ENCODE results near the gene FDX2.
"Not testable (repeated sequence)": the region's sequence is repeated elsewhere in the genome, so short reads cannot be mapped to it uniquely, and the experiment has no call there.

The FDX2 gene

DNA sequence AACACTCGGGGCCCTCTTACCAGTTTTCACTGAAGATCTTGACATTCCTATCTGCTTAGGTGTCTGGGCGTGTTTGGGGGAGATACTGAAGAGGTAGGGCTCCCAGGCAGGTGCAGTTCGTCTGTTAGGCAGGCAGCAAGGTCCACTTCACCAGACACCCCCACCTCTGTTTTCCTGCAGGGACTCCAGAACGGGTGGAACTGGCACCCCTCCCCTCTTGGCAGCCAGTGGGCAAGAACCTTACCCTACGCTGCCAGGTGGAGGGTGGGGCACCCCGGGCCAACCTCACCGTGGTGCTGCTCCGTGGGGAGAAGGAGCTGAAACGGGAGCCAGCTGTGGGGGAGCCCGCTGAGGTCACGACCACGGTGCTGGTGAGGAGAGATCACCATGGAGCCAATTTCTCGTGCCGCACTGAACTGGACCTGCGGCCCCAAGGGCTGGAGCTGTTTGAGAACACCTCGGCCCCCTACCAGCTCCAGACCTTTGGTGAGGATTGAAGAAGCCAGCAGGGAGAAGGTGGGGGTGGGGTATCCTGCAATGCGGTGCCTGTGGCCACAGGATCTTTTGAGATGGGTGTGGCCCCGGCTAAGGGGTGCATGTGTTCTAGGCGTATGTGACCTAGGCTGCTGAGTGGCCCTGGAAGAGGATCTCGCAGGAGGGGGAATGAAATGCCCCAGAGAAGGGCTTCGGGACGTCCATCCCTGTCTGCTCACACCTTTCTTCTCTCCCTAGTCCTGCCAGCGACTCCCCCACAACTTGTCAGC lies 32.3 kb downstream of the FDX2 start:
- no peak for DNase-seq

DNA sequence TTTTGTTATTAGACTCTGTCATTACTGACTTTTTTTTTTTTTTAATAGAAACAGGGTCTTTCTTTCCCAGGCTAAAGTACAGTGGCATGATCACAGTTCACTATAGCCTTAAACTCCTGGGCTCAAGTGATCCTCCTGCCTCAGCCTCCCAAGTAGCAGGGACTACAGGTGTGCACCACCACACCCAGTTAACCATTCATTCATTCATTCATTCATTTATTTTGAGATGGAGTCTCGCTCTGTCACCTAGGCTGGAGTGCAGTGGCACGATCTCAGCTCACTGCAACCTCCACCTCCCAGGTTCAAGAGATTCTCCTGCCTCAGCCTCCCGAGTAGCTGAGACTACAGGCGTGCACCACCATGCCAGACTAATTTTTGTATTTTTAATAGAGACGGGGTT lies 33.8 kb downstream of the FDX2 start:
- not testable (repeated sequence) for DNase-seq

DNA sequence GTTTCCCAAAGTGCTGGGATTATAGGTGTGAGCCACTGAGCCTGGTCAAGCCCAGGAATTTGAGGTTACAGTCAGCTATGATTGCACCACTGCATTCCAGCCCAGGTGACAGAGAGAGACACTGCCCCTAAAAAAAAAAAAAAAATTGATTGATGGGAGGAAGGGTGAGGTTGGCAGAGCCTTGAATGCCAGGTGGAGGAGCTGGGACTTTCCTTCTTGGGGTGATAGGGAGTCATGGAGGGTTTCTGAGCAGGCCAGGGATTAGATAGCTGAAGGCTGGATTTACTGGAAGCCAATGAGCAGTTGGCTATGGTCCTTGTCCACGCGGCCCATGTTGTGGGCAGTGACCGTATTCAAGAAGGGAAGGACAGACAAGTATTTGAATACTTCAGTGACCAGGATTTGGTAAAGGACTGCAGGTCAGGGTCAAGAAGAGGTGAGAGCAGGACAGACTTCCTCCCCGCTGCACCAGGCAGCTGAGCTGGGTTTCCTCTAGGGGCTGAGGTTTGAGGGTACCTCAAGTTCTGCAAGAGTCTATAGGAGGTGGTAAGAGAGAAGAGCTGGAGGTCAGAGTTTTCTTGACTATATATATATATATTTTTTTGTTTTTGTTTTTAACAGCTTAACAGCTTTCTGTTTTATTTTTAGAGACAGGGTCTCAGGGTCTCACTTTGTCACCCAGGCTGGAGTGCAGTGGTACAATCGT lies 35.9 kb downstream of the FDX2 start:
- no peak for DNase-seq

DNA sequence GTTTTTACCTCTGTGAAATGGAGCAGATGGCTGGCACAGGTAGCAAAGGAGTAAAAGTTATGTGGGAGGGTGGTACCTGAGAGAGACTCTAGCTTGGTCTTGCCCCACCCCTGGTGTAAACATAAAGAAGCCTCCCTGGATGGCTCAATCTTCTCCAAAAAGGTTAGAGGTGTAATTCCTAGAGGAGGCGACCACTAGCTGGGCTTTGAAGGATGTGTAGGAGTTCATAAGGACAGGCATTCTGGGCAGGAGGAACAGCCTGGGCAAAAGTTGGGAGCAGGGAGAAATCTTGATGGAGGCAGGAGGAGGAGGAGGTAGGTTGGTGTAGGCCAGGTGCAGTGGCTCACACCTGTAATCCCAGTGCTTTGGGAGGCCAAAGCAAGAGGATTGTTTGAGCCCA lies 36.9 kb downstream of the FDX2 start:
- DNase-seq, result no peak

DNA sequence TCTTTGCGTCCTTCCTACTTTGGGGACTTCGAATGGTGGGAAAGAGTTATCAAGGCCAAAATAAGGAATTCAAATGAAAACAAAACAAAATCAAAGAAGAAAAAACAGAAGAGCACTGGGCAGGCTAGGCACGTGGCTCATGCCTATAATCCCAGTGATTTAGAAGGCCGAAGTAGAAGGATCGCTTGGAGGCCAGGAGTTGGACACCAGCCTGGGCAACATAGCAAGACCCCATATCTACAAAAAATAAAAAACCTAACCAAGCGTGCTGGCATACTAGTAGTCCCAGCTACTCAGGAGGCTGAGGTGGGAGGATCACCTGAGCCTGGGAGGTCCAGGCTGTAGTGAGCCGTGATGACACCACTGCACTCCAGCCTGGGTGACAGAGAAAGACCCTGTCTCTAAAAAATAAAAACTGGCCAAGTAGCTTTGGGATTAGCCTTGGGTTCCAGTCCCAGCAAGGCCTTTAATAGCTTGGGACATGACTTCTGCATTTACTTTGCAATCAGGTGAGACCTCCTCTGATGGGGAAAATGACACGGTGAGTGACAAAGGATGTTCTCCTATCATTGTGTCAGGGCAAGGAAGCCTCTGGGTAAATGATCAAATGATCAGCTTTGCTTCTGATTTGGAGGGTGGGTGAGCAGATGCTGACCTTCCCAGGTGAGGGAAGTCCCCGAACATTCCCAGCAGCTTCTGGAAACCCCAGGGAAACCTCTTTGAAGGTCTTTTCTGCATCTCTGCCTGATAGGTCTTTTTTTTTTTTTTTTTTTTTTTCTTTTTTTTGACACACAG lies 37.8 kb downstream of the FDX2 start:
- DNase-seq, result no peak

DNA sequence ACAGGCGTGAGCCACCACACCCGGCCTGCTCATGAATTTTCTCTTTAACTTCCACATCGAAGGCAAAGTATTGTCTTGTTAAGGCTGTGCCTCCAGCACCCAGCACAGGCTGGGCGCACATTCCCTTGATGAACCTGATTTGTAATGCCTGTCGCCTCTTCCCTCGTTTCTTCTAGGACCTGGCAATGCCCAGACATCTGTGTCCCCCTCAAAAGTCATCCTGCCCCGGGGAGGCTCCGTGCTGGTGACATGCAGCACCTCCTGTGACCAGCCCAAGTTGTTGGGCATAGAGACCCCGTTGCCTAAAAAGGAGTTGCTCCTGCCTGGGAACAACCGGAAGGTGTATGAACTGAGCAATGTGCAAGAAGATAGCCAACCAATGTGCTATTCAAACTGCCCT lies 41.2 kb downstream of the FDX2 start:
- DNase-seq, result no peak

DNA sequence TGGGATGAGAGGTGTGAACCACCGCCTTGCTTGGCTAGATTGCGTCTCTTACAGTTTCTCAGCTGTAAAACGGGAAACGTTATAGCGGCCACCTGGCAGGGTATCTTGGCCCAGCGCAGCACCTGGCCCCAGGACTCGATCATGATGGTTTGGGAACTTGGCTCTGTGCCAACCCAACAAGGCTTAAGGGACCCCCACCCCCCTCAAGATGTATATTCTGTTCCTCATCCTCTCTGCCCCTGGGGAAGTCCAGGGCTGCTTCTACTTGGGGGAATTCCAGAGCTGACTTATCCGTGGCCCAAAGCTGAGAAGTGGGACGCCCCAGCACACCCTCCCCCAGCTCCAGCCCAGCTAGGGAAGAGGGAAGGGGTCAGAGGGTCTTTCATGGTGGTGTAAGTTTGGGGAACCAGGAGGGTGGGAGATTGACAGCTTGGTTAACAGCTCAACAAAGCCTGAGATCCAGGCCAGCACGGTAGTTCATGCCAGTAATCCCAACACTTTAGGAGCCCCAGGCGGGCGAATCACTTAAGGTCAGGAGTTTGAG lies 44.2 kb downstream of the FDX2 start:
- no peak for DNase-seq

DNA sequence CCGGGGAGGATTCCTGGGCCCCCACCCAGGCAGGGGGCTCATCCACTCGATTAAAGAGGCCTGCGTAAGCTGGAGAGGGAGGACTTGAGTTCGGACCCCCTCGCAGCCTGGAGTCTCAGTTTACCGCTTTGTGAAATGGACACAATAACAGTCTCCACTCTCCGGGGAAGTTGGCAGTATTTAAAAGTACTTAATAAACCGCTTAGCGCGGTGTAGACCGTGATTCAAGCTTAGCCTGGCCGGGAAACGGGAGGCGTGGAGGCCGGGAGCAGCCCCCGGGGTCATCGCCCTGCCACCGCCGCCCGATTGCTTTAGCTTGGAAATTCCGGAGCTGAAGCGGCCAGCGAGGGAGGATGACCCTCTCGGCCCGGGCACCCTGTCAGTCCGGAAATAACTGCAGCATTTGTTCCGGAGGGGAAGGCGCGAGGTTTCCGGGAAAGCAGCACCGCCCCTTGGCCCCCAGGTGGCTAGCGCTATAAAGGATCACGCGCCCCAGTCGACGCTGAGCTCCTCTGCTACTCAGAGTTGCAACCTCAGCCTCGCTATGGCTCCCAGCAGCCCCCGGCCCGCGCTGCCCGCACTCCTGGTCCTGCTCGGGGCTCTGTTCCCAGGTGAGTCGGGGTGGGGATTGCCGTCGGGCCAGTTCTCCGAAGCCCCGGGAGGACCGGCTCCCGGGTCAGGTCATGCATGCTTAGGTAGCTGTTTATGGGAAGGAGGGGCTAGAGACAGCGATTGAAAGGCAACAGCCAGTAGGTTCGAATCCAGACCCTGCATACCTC lies 45.0 kb downstream of the FDX2 start, which contains the start of gene ICAM1:
ICAM1 (plus strand) TSS at position 505 of the 779 bp plus-strand sequence; CDS start at position 545, 40 bp downstream.
- DNase-seq, result peak; percentile 61

DNA sequence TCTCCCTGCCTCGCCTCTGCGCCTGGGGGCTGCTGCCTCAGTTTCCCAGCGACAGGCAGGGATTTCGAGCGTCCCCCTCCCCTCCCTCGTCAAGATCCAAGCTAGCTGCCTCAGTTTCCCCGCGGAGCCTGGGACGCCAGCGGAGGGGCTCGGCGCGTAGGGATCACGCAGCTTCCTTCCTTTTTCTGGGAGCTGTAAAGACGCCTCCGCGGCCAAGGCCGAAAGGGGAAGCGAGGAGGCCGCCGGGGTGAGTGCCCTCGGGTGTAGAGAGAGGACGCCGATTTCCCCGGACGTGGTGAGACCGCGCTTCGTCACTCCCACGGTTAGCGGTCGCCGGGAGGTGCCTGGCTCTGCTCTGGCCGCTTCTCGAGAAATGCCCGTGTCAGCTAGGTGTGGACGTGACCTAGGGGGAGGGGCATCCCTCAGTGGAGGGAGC lies 45.6 kb downstream of the FDX2 start:
- peak; percentile 53 for DNase-seq

DNA sequence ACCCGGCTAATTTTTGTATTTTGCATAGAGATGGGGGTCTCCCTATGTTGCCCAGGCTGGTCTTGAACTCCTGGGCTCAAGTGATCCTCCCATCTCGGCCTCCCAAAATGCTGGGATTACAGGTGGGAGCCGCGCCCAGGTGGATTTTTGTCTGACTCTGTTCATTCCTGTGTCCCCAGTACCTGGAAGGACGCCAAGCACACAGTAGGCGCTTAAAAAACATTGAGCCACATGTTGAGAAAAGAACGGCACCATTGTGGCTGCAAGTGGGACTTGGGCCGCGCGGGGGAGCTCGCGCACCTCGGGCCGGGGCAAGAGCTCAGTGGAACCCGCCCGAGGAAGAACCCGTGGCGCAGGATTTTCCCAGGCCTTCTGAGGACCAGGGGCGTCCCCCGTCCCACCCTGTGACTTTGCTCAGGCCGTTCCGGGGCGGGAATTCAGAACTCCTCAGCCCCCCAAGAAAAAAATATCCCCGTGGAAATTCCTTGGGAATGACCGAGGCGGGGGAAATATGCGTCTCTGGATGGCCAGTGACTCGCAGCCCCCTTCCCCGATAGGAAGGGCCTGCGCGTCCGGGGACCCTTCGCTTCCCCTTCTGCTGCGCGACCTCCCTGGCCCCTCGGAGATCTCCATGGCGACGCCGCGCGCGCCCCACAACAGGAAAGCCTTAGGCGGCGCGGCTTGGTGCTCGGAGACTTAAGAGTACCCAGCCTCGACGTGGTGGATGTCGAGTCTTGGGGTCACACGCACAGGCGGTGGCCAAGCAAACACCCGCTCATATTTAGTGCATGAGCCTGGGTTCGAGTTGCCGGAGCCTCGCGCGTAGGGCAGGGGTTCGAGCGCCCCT lies 46.3 kb downstream of the FDX2 start:
- peak; percentile 75 for DNase-seq

DNA sequence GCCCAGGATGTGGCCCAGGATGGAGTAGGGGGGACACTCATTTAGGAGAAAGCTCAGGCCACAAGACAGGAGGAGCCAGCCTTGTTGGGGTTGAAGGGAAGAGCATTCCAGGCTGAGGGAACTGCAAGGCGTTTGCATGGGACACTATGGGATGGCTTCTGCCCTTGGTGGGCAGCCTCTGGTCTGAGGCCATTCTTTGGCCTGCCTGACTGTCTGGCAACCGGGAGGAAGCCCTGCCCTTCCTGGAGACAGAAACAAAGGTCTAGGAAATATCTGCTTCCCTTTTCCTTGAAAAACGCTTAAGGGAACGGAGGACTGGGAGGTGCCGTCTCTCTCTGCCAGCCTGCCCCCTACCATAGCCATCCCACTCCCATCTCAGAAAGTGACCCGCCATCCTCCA lies 47.7 kb downstream of the FDX2 start:
- no peak for DNase-seq

DNA sequence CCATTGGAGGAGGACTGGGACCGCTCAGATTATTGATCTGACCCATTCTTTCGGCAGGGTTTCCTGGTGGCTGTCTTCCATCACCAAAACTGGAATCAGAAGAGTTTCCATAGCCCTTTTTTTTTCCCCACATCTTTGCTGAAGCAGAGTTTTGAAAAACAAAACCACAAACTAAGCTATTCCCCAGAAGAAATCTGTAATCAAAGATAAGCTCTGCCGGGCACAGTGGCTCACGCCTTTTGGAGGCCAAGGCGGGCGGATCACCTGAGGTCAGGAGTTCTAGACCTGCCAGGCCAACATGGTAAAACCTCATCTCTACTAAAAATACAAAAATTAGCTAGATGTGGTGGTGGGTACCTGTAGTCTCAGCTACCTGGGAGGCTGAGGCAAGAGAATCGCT lies 49.1 kb downstream of the FDX2 start:
- no peak for DNase-seq

DNA sequence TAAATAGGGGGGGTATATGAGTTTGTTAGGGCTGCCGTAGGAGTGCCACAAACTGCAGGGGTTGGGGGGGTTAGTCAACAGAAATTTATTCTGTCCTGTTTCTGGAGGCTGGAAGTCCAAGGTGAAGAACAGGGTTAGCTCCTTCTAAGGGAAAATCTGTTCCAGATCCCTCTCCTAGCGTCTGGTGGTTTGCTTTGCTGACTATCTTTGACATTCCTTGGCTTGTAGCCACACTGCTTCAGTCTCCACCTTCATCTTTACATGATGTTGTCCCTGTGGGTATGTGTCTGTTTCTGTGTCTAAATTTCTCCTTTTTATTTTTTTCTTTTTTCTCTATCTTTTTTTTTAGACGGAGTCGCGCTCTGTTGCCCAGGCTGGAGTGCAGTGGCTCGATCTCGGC lies 53.0 kb downstream of the FDX2 start:
- DNase-seq, result no peak

DNA sequence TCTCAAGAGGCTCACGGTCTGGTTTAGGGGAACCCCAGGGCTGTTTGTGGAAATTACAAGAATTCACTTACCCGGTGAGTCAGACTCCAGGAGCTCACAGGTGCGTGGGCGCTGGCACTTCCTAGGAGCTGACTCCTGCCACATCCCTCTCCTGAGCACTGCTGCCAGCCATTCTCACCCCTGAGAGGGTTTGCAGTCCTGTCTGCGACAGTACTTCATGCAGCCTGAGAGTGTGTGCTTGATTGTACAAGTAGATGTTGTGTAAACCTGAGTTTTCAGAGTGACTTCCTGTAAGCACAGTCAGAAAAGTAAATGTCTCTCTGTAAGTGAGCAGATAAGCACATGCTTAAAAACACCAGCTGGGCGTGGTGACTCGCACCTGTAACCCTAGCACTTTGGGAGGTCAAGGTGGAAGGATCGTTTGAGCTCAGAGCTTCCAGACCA lies 55.7 kb downstream of the FDX2 start:
- DNase-seq, result no peak

Measured in activated effector memory CD4-positive, alpha-beta T cell treated with Interleukin-2 at 50 U/mL for 16 hours (primary cell).